ENCODE data around the gene TRNP1. TPM values are rescaled to one million over a fixed set of nuclear protein-coding genes. Genes with fewer than 3 reads are reported as not detected.

Gene TRNP1
- total RNA-seq, 4 donors from 2014 or later = 14.9 to 29.4 (median 20.2) TPM

GRCh38 chr1:26949926-26950319 is 43.6 kb upstream of the TRNP1 start:
- WGBS, 2 donors = 26 to 37% methylated on average over 3 of the region's 3 CpGs
- intact Hi-C loops (cut with DNase I; ENCODE audit: low total_unique reads) = no loop called here
- no peak for TF ChIP-seq CTCF (IDR thresholded peaks at IDR 0.05)
- TF ChIP-seq POLR2A (IDR thresholded peaks at IDR 0.05) = no peak

GRCh38 chr1:26950602-26951001 is 42.9 kb upstream of the TRNP1 start:
- intact Hi-C loops (cut with DNase I; ENCODE audit: low total_unique reads) = no loop called here
- DNase-seq (ENCODE audit: low spot score in 2 of 2) = no peak
- H3K4me3 ChIP-seq (ENCODE audit: low read depth, poor library complexity, severe bottlenecking) = no peak overlapping the region
- 62 to 70% methylated on average over 8 of the region's 8 CpGs for WGBS, 2 donors
- TF ChIP-seq CTCF (IDR thresholded peaks at IDR 0.05) (no peak), POLR2A (IDR thresholded peaks at IDR 0.05) (no peak)

More at GRCh38 chr1:26949926-26950319, 43.6 kb upstream of the TRNP1 start:
- no peak for DNase-seq (ENCODE audit: low spot score in 2 of 2)
- no peak overlapping the region for H3K4me3 ChIP-seq (ENCODE audit: low read depth, poor library complexity, severe bottlenecking)

GRCh38 chr1:26951216-26951615 is 42.3 kb upstream of the TRNP1 start:
- DNase-seq (ENCODE audit: low spot score in 2 of 2) = no peak
- intact Hi-C loops (cut with DNase I; ENCODE audit: low total_unique reads) = no loop called here
- no peak overlapping the region for H3K4me3 ChIP-seq (ENCODE audit: low read depth, poor library complexity, severe bottlenecking)
- no peak for TF ChIP-seq CTCF (IDR thresholded peaks at IDR 0.05)
- TF ChIP-seq POLR2A (IDR thresholded peaks at IDR 0.05) = no peak
- 92 to 96% methylated on average over 9 to 14 of the region's 14 CpGs for WGBS, 2 donors

- DNase-seq (ENCODE audit: low spot score in 2 of 2) = no peak
These were observed 41.5 kb upstream of the TRNP1 start for GRCh38 chr1:26951821-26952497.

GRCh38 chr1:26953374-26953773 is 40.1 kb upstream of the TRNP1 start:
- intact Hi-C loops (cut with DNase I; ENCODE audit: low total_unique reads) = no loop called here
- H3K4me3 ChIP-seq (ENCODE audit: low read depth, poor library complexity, severe bottlenecking) = no peak overlapping the region
- no peak for TF ChIP-seq CTCF (IDR thresholded peaks at IDR 0.05)
- no peak for DNase-seq (ENCODE audit: low spot score in 2 of 2)
- 93 to 97% methylated on average over 5 of the region's 5 CpGs for WGBS, 2 donors

More at GRCh38 chr1:26951821-26952497, 41.5 kb upstream of the TRNP1 start:
- no peak overlapping the region for H3K4me3 ChIP-seq (ENCODE audit: low read depth, poor library complexity, severe bottlenecking)
- TF ChIP-seq POLR2A (IDR thresholded peaks at IDR 0.05) (no peak), CTCF (IDR thresholded peaks at IDR 0.05) (no peak)
- whole genome bisulfite sequencing, 2 donors = 85 to 89% methylated on average over 12 to 24 of the region's 24 CpGs
- intact Hi-C loops (cut with DNase I; ENCODE audit: low total_unique reads) = no loop called here

GRCh38 chr1:26956321-26956720 is 37.2 kb upstream of the TRNP1 start:
- TF ChIP-seq CTCF (IDR thresholded peaks at IDR 0.05) (no peak), POLR2A (IDR thresholded peaks at IDR 0.05) (no peak)
- no peak overlapping the region for H3K4me3 ChIP-seq (ENCODE audit: low read depth, poor library complexity, severe bottlenecking)
- intact Hi-C loops (cut with DNase I; ENCODE audit: low total_unique reads) = no loop called here
- DNase-seq (ENCODE audit: low spot score in 2 of 2) = no peak
- WGBS, 2 donors = 77 to 79% methylated on average over 3 of the region's 3 CpGs

Measured in lower leg skin (tissue), 4 donors.